H54 (cell line): ENCODE data around the gene TSPYL2.

Experiments used
- DNase-seq: peaks from one replicate; pipeline ENCODE4 v3.0.0; 2011; ENCODE audit warnings: low spot score, mixed read lengths; ENCODE audit not compliant: insufficient read length
- FAIRE-seq: peaks from 3 replicates; lab custom pipeline; 2011; peaks lifted over from hg19 to GRCh38; lab: Jason Lieb, UNC
- POLR2A ChIP-seq: IDR thresholded peaks from 2 replicates; pipeline ENCODE4 v1.6.1; 2011; ENCODE audit warnings: low read depth, mild to moderate bottlenecking, low read length

TSPYL2 gene

GRCh38 chrX:53087388-53087831, 5.2 kb downstream of the TSPYL2 start:
- DNase-seq (no peak), FAIRE-seq (no peak)
- no peak for TF ChIP-seq POLR2A

DNA sequence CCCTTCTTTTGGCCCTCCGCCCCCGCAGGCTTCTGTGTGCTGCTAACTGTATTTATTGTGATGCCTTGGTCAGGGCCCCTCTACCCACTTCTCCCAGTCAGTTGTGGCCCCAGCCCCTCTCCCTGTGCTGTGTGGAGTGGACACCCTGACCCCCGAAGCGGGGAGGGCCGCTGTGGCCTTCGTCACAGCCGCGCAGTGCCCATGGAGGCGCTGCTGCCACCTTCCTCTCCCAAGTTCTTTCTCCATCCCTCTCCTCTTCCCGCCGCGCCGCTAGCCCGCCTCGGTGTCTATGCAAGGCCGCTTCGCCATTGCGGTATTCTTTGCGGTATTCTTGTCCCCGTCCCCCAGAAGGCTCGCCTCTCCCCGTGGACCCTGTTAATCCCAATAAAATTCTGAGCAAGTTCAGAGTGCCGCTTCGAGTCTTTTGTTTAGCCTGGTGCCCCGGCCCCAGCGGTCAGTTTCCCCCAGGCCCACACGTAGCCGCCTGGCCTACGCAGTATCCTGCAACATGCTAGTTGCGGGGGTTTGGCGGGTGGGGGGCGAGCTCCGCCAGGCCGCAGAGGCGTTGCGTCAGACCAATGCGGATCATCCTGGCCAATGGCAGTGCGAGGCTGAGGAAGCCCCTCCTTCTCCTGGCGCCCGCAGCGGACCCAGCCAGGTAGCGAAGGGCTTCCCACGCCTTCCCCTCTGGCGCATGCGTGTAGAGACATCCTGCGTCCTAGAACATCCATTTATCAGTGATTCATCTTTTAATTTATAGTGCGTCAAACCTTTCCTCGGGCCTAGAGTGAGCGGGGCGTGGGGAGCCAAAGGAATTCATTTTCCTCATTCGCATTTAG, 6.2 kb downstream of the TSPYL2 start:
- DNase-seq (no peak), FAIRE-seq (no peak)
- no peak for TF ChIP-seq POLR2A

GRCh38 chrX:53089224-53089842, 7.2 kb downstream of the TSPYL2 start:
- no peak for TF ChIP-seq POLR2A
- no peak for FAIRE-seq
- DNase-seq, result no peak

- FAIRE-seq (no peak), DNase-seq (no peak)
- TF ChIP-seq POLR2A, result no peak
These were observed 7.8 kb downstream of the TSPYL2 start for GRCh38 chrX:53089925-53090324.

DNA sequence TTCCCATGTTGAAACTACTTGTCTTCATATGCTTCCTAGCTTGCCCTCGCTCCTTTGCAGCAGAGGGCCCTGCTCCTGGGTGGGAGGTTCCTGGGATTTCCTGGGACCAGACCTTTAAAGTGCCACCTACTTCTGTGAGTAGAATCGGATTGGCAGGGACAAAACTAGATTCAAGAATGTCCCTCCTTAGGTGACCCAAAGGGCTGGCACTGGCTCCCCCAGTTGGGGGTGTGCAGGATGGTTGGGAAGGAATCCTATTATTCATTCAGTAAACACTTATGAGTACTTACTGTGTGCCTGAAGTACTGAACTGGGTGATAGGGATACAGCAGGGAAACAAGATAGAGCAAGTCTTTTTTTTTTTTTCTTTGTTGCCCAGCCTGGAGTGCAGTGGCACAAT, 9.2 kb downstream of the TSPYL2 start:
- no peak for TF ChIP-seq POLR2A
- FAIRE-seq (no peak), DNase-seq (no peak)

DNA sequence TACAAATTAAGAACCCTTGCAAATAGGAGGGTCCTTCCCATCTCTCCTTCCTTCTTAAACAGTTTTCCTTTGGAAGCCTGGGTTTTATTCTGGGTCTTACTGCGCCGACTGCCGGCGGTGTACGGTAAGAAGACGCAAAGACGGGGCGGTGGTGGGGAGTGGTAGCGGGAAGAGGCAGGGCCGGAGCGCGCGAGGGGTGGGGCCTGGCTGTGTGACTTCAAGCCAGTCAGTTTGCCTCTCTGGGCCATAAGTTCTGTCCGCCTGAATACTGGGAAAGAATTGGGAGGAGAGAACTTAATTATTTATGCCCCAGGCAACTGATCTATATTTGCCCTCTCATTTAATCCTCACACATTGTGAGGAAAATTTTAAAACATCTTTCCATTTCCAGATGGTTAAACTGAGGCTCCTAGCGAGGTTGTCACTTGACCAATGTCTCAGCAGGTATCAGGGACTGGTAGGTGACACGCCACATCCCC, 11.0 kb downstream of the TSPYL2 start:
- DNase-seq (no peak), FAIRE-seq (no peak)
- TF ChIP-seq POLR2A, result no peak

- TF ChIP-seq POLR2A, result peak; percentile 35; the same call in 1 of the 2 replicates
- FAIRE-seq (no peak), DNase-seq (peak; percentile 33)
These were observed 11.8 kb downstream of the TSPYL2 start, which contains the start of gene KANTR for GRCh38 chrX:53093748-53094581. TSS of gene KANTR (plus strand) at chrX:53094142. CDS start at chrX:53124273, 30,131 bp downstream.

- FAIRE-seq (no peak), DNase-seq (no peak)
- no peak for TF ChIP-seq POLR2A
These were observed 12.4 kb downstream of the TSPYL2 start for GRCh38 chrX:53094582-53094905.

- no peak for TF ChIP-seq POLR2A
- DNase-seq (no peak), FAIRE-seq (no peak)
These were observed 13.6 kb downstream of the TSPYL2 start for GRCh38 chrX:53095796-53096195.

- DNase-seq (no peak), FAIRE-seq (no peak)
- TF ChIP-seq POLR2A, result no peak
These were observed 32.8 kb downstream of the TSPYL2 start for GRCh38 chrX:53114864-53115549.

DNA sequence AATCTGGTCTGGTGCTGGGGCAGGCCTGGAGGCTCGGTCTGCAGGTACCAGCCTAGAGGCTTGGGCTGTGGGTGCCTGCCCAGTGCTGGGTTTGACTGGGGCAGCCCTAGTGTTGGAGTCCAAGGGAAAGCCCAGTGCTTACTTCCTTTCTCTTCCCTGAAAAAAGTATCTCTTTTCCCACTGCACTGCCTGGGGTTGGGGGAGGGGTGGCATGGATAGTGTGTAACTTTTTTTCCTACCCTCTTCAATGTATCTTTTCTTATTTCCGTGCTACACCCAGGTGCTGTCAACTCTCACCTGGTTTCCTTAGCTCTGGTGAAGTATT, 33.3 kb downstream of the TSPYL2 start:
- FAIRE-seq, result no peak
- DNase-seq, result no peak
- TF ChIP-seq POLR2A, result no peak

GRCh38 chrX:53116101-53116500, 33.9 kb downstream of the TSPYL2 start:
- FAIRE-seq (no peak), DNase-seq (no peak)
- TF ChIP-seq POLR2A, result no peak

GRCh38 chrX:53122013-53122412, 39.8 kb downstream of the TSPYL2 start:
- FAIRE-seq, result no peak
- TF ChIP-seq POLR2A, result no peak
- DNase-seq, result no peak

GRCh38 chrX:53125506-53125905, 43.3 kb downstream of the TSPYL2 start:
- FAIRE-seq, result no peak
- no peak for DNase-seq
- no peak for TF ChIP-seq POLR2A
